Measurements from ENCODE around the gene ZCCHC2.

The ZCCHC2 gene

GRCh38 chr18:62543021-62543420, 20.2 kb downstream of the ZCCHC2 start:
- TF ChIP-seq, protein P1, sequence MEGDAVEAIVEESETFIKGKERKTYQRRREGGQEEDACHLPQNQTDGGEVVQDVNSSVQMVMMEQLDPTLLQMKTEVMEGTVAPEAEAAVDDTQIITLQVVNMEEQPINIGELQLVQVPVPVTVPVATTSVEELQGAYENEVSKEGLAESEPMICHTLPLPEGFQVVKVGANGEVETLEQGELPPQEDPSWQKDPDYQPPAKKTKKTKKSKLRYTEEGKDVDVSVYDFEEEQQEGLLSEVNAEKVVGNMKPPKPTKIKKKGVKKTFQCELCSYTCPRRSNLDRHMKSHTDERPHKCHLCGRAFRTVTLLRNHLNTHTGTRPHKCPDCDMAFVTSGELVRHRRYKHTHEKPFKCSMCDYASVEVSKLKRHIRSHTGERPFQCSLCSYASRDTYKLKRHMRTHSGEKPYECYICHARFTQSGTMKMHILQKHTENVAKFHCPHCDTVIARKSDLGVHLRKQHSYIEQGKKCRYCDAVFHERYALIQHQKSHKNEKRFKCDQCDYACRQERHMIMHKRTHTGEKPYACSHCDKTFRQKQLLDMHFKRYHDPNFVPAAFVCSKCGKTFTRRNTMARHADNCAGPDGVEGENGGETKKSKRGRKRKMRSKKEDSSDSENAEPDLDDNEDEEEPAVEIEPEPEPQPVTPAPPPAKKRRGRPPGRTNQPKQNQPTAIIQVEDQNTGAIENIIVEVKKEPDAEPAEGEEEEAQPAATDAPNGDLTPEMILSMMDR (conservative IDR thresholded peaks at IDR 0.05), result no peak
- H3K27ac ChIP-seq, result no peak overlapping the region

DNA sequence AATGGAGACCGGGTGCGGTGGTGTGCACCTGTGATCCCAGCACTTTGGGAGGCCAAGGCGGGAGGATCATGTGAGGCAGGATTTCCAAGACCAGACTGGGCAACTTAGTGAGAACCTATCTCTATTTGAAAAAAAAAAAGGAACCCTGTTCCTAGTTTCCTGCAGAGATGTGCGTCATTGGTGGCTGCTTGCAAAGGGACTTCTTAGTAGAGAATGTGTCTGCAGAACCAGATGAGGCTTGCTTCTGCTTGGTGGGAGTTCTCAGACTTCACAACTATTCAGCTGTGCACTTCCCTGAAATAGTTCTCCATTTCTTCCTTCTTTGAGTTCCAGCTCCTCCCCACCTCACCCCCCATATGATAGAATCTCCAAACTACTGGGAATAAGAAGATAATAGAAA, 22.3 kb downstream of the ZCCHC2 start:
- no peak overlapping the region for H3K27ac ChIP-seq
- TF ChIP-seq, protein P1 (conservative IDR thresholded peaks at IDR 0.05), result no peak

- TF ChIP-seq, protein P1 (conservative IDR thresholded peaks at IDR 0.05), result no peak
- no peak overlapping the region for H3K27ac ChIP-seq
Observed at GRCh38 chr18:62549755-62550154, 26.9 kb downstream of the ZCCHC2 start.

DNA sequence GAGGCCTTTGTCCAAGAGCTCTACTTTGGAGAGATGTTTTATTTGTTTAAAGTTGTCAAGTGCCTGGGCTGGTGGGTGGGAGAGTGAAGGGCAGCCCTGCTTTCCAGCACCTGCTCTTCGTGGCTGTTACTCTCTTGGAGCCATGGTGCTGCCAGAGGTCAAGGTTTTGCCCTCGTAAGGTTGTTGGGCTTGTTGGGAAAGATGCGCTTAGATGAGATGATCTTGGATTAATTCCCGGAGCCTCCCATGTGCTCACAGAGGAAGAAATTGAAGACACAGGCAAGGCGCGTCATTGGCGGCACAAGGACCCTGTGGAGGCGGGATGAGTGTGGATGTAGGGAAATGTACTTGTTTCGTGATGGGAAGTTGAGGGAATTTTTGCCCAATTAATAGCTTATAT, 27.9 kb downstream of the ZCCHC2 start:
- no peak overlapping the region for H3K27ac ChIP-seq

DNA sequence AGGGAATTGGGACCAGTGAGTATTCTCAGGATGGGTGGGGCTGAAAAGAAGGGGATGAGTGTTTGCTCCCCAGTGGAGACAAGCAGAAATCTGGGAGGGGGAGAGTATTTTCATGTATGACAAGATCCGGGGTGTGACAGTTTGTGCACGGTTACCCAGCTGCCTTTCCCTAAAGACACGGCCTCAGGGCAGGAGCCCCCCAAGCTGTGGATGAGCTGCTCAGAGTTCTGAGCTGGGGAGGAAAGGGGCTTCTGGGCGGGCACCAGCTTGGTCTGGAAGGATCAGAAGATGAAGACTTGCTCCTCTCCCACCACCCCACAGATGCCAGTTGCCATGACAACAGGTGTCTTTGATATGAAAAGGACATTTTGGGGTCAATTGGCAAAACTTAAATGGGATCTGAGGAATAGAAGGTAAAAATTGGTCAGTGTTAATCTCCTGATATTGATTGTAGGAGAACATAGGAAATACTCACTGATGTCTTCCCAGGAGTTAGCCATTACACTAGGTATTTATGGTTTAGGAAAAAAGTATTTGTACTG, 29.2 kb downstream of the ZCCHC2 start:
- H3K27ac ChIP-seq, result no peak overlapping the region
- TF ChIP-seq, protein P1 (conservative IDR thresholded peaks at IDR 0.05), result no peak

More for the DNA sequence above, 27.9 kb downstream of the ZCCHC2 start:
- TF ChIP-seq, protein P1 (conservative IDR thresholded peaks at IDR 0.05), result no peak

DNA sequence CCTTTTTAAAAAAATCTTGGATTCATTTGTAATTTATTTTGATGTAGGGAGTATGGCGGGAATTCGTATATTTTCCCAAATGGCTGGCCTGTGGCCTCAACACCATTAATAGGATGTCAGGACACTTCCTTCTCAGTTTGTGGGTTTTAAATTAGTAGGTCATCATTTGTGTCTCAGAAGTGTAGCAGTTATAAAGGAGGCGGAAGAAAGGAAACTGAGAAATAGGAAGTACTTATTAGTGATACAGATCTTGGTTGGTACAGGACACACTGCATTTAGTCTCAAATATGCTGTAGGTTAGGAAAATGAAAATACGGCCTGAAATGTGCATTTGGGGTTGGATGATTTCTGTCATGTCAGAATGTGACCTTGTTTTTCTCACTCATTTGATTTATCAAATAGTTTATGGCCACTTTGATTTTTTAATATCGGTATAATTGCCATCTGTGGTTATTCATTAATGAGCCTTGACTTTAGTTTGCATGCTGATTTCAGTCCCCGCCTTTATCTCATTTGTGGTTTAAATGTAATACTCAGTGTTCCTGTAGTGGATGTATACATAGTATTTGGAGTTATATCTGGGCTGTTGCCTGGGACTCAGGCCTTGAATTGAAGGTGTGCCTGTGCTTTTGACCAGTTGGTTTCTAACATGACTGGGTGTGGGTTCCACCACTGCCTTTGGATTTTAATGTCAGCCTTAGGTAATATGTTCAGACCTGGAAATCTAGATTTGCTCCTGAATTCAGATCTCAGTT, 31.4 kb downstream of the ZCCHC2 start:
- peak overlapping the region; percentile 87 for H3K27ac ChIP-seq
- TF ChIP-seq, protein P1 (conservative IDR thresholded peaks at IDR 0.05), result no peak

GRCh38 chr18:62555135-62555534, 32.3 kb downstream of the ZCCHC2 start:
- peak overlapping the region; percentile 87 for H3K27ac ChIP-seq
- TF ChIP-seq, protein P1 (conservative IDR thresholded peaks at IDR 0.05), result no peak

Data from VCaP (cell line).